Ectodermal cell (in vitro differentiated cells): ENCODE measurements around the gene PTPRN2.
"Not testable (repeated sequence)": the region's sequence is repeated elsewhere in the genome, so short reads cannot be mapped to it uniquely, and the experiment has no call there.

Source experiments
- H3K27ac ChIP-seq: 2 replicates; pipeline ENCODE4 v1.7.0; 2013; ENCODE audit warnings: mild to moderate bottlenecking, low read depth, low read length; ENCODE audit not compliant: insufficient read depth, poor library complexity, severe bottlenecking
- H3K27me3 ChIP-seq: 2 replicates; pipeline ENCODE4 v1.7.0; 2013; ENCODE audit warnings: mild to moderate bottlenecking, low read length; ENCODE audit not compliant: insufficient read depth, control insufficient read depth, poor library complexity, severe bottlenecking
- H3K36me3 ChIP-seq: one replicate; pipeline ENCODE4 v1.7.0; 2013; ENCODE audit warnings: low read length; ENCODE audit not compliant: control insufficient read depth, insufficient read depth
- H3K4me1 ChIP-seq: one replicate; pipeline ENCODE4 v1.7.0; 2013; ENCODE audit warnings: low read length; ENCODE audit not compliant: control insufficient read depth, insufficient read depth
- H3K4me3 ChIP-seq: 2 replicates; pipeline ENCODE4 v1.7.0; 2013; ENCODE audit warnings: low read depth, low read length, control low read depth; ENCODE audit not compliant: insufficient read depth
- H3K9me3 ChIP-seq: 2 replicates; pipeline ENCODE4 v1.7.0; 2013; ENCODE audit warnings: mild to moderate bottlenecking, low read length, moderate library complexity; ENCODE audit not compliant: control insufficient read depth
- WGBS, 2 experiments: methylation state at CpG; one replicate each; pipeline ENCODE4 v1.1.7; 2013; ENCODE audit warnings: missing lambda C conversion rate in 2 of 2; 5-methylcytosine and 5-hydroxymethylcytosine counted together

The PTPRN2 gene

DNA sequence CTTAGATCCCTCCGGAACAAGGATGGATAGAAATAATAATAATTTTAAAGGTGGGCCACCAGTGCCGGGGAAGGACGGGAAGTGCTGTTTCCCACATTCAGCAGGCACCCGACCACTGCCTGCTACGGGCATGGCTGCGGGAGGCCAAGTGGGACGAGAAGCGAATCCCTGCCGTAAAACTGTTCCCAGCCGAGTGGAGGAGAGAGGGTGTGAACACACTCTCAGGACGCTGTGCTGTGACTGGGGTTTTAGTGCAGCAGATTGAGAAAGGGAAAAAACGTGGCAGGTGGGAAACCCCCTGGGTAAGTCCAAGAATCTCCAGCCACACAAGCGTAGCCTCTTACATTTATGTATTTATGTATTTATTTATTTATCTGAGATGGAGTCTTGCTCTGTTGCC is 1092.0 kb downstream of the PTPRN2 start:
- 85 to 86% methylated on average over 12 to 13 of the region's 13 CpGs for WGBS, 2 experiments
- H3K36me3 ChIP-seq: no peaks in the 10 kb centered on the region
- H3K27ac ChIP-seq: no peak overlapping the region
- no peak overlapping the region for H3K4me3 ChIP-seq
- H3K9me3 ChIP-seq: peaks cover 2% of the 10 kb centered on the region
- no peaks in the 10 kb centered on the region for H3K27me3 ChIP-seq
- no peaks in the 10 kb centered on the region for H3K4me1 ChIP-seq

DNA sequence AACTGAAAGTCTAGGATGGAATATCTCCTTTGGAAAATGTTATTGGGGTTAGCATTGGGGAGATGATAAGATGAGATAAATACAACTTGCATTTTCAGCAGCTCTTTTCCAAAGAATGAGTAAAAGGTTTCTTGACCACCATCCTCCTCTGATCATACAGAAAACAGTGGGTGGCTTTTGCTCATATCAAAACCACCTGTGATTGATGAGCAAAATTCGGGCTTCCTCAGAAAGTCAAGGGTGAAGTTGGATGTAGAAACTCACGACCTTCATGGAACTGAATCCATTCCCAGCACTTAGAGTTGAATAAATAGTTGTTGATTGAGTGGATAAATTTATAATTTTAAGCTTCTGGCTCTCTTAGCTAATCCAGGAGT is 1092.5 kb downstream of the PTPRN2 start:
- Histone ChIP-seq H3K4me3 (no peak overlapping the region), H3K4me1 (no peaks in the 10 kb centered on the region), H3K27ac (no peak overlapping the region), H3K36me3 (no peaks in the 10 kb centered on the region), H3K27me3 (no peaks in the 10 kb centered on the region), H3K9me3 (peaks cover 2% of the 10 kb centered on the region)
- WGBS, 2 experiments: 35 to 53% methylated on average over 2 of the region's 2 CpGs

DNA sequence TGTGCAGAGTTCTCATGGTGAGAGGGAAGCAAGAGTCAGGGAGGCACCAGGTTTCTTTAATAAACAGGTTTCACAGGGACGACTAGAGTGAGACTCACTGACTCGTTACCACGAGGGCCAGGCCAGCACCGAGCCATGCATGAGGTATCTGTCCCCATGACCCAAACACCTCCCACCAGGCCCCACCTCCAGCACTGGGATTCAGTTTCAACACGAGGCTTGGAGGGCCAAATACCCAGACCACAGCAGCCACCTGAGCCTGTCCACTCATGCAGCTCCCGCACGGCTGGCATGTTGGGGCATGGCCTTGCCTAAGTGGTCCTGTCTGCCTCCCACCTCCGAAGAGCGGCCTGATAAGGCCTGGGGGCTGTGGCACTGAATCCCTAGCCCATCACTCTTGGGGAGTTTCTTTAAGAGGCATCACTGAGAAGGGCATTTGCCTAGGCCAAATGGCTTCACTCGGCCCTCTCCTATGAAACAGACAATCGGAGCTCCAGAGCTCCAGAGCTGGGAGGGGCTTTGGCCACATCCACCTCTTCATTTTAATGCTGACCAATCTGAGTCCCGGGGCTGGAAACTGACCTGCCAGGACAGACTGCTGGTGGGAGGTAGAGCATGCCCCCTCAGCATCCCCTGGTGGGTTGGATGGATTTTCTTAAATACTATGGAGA is 1093.0 kb downstream of the PTPRN2 start:
- H3K9me3 ChIP-seq: peaks cover 2% of the 10 kb centered on the region
- H3K4me3 ChIP-seq: no peak overlapping the region
- H3K27me3 ChIP-seq: no peaks in the 10 kb centered on the region
- no peaks in the 10 kb centered on the region for H3K36me3 ChIP-seq
- H3K4me1 ChIP-seq: no peaks in the 10 kb centered on the region
- H3K27ac ChIP-seq: no peak overlapping the region
- WGBS, 2 experiments: 73 to 78% methylated on average over 12 of the region's 12 CpGs

DNA sequence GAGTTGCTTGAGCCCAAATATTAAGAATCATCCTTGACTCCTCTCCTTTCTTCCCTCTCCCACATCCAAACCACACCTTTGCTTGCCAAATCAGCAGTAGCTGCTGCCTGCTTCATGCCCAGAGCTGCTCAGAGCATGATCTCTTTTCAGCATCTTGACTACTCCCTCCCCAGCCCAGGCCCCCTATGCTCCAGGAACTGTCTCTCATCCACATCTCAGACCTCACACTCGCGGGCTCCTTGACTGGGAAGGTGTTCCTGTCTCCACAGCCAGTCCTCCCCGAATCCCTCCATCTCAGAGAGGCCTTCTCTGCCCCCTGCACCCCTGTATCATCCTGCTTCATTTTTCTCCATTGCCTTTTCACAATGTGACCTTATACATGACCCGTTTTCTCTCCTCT is 1093.8 kb downstream of the PTPRN2 start:
- H3K4me3 ChIP-seq: no peak overlapping the region
- peaks cover 2% of the 10 kb centered on the region for H3K9me3 ChIP-seq
- H3K27ac ChIP-seq: no peak overlapping the region
- H3K4me1 ChIP-seq: no peaks in the 10 kb centered on the region
- 60 to 65% methylated on average over 3 of the region's 4 CpGs for WGBS, 2 experiments
- H3K36me3 ChIP-seq: no peaks in the 10 kb centered on the region
- H3K27me3 ChIP-seq: no peaks in the 10 kb centered on the region

DNA sequence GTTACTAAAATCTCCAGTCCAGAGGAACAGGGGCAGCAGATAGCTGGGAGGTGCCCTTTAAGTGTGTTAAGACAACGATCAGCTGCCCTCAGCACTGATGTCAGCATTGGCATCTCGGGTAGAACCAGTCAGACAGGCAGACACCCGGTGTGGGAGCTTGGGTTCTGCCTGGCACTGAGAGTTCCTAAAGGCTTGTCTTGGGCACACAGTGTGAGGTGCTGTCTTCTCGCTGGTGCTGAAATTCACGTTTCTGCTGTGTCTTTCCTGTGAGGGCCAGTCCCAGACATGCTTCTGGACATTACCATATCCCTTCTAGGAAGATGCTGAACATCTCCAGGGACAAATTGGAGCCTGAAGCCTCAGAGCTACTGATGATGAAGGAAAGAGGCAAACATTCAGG is 1094.6 kb downstream of the PTPRN2 start:
- no peaks in the 10 kb centered on the region for H3K36me3 ChIP-seq
- H3K4me1 ChIP-seq: no peaks in the 10 kb centered on the region
- no peaks in the 10 kb centered on the region for H3K27me3 ChIP-seq
- no peak overlapping the region for H3K4me3 ChIP-seq
- 62 to 71% methylated on average over 5 of the region's 5 CpGs for WGBS, 2 experiments
- no peak overlapping the region for H3K27ac ChIP-seq
- no peaks in the 10 kb centered on the region for H3K9me3 ChIP-seq

DNA sequence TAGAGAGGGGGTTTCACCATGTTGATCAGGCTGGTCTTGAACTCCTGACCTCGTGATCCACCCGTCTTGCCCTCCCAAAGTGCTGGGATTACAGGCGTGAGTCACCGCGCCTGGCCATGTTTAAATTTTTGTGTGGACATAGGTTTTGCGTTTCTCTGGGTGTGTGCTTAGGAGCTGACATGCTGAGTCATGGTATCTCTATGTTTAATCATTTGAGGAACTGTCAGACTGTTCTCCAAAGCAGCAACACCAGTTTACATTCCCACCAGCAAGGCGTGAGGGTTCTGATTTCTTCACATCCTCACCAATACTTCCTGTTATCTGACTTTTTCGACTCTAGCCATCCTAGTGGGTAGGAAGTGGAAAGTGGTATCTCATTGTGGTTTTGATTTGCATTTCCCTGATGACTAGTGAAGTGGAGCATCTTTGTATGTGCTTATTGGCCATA is 1097.1 kb downstream of the PTPRN2 start:
- H3K4me1 ChIP-seq: no peaks in the 10 kb centered on the region
- WGBS, 2 experiments: 65 to 68% methylated on average over 8 of the region's 8 CpGs
- H3K27ac ChIP-seq: no peak overlapping the region
- no peaks in the 10 kb centered on the region for H3K36me3 ChIP-seq
- no peaks in the 10 kb centered on the region for H3K27me3 ChIP-seq
- no peaks in the 10 kb centered on the region for H3K9me3 ChIP-seq
- H3K4me3 ChIP-seq: no peak overlapping the region

DNA sequence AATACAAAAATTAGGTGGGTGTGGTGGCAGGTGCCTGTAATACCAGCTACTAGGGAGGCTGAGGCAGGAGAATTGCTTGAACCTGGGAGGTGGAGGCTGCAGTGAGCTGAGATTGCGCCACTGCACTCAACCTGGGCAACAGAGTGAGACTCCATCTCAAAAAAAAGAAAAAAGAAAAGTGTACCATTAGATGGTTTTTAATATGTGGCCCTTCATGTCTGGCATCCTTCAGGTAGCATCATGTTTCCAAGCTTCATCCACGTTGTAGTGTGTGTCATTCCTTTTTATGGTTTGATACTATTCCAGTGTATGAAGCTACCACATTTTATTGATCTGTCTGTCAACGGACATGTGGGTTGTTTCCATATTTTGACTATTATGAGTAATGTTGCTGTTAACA is 1097.8 kb downstream of the PTPRN2 start:
- not testable (repeated sequence) for H3K36me3 ChIP-seq, H3K9me3 ChIP-seq, H3K27ac ChIP-seq, H3K27me3 ChIP-seq, H3K4me1 ChIP-seq, H3K4me3 ChIP-seq
- WGBS, 2 experiments: 63 to 66% methylated on average over 3 of the region's 3 CpGs
